OCI-LY7 (cell line): ENCODE measurements around the gene CCDC116. TPM values are rescaled to one million over a fixed set of nuclear protein-coding genes. Genes with fewer than 3 reads are reported as not detected.

Experiments used
- BruUV-seq: library from RNA; stranded (reverse); fragments of 400-500 nt; replicated peaks from 2 replicates; lab custom pipeline; 2021; lab: Mats Ljungman, UMichigan
- CTCF ChIA-PET: fragments of 300-600 bp; sonication (Branson Sonifier 250); formaldehyde crosslinking; loops from one replicate; lab custom pipeline; 2022; ENCODE audit warnings: antibody characterized with exemption; ENCODE audit not compliant: unreplicated experiment; lab: Charles Lee
- POLR2A ChIA-PET: fragments of 300-600 bp; sonication (Branson Sonifier 250); formaldehyde crosslinking; loops from one replicate; lab custom pipeline; 2022; ENCODE audit warnings: antibody characterized with exemption; lab: Charles Lee
- DNase-seq: peaks from one replicate; pipeline ENCODE4 v3.0.0-alpha.2; 2015; ENCODE audit warnings: low spot score
- H2AFZ ChIP-seq: fragments of 200-600 bp; sonication (generic), shearing (Covaris generic); 2 replicates; pipeline ENCODE4 v1.6.1; 2014; ENCODE audit warnings: mild to moderate bottlenecking, antibody characterized with exemption, low read length, moderate library complexity
- H3K27ac ChIP-seq: fragments of 200-600 bp; sonication (generic); 2 replicates; pipeline ENCODE4 v1.5.1; 2014; ENCODE audit warnings: mixed run types, low read depth, mild to moderate bottlenecking, moderate library complexity, low read length, inconsistent platforms; ENCODE audit not compliant: poor library complexity, severe bottlenecking
- H3K36me3 ChIP-seq: fragments of 200-600 bp; sonication (generic); 2 replicates; pipeline ENCODE4 v1.6.1; 2014; ENCODE audit warnings: mild to moderate bottlenecking, antibody characterized with exemption, low read length, moderate library complexity, mixed read lengths; ENCODE audit not compliant: insufficient read depth
- H3K4me1 ChIP-seq: fragments of 200-600 bp; sonication (generic); 2 replicates; pipeline ENCODE4 v1.5.1; 2014; ENCODE audit warnings: mild to moderate bottlenecking, low read length; ENCODE audit not compliant: insufficient read depth, poor library complexity, severe bottlenecking
- H3K4me2 ChIP-seq: fragments of 200-600 bp; sonication (generic); 2 replicates; pipeline ENCODE4 v1.6.1; 2014; ENCODE audit warnings: mild to moderate bottlenecking, low read length
- H3K4me3 ChIP-seq: fragments of 200-600 bp; sonication (generic); 2 replicates; pipeline ENCODE4 v1.5.1; 2014; ENCODE audit warnings: mild to moderate bottlenecking, low read depth, low read length; ENCODE audit not compliant: poor library complexity, severe bottlenecking
- H3K79me2 ChIP-seq: fragments of 200-600 bp; sonication (generic); 2 replicates; pipeline ENCODE4 v1.6.1; 2016; ENCODE audit warnings: low read depth, mild to moderate bottlenecking, low read length, moderate library complexity, mixed read lengths; ENCODE audit not compliant: insufficient read depth
- H3K9me2 ChIP-seq: fragments of 200-600 bp; sonication (generic); 2 replicates; pipeline ENCODE4 v1.6.1; 2016; ENCODE audit warnings: mild to moderate bottlenecking, low read length, mixed read lengths; ENCODE audit not compliant: insufficient read depth
- H3K9me3 ChIP-seq: fragments of 200-600 bp; sonication (generic); 2 replicates; pipeline ENCODE4 v1.6.1; 2014; ENCODE audit warnings: mild to moderate bottlenecking, mixed run types, low read length, mixed read lengths
- H4K20me1 ChIP-seq: fragments of 200-600 bp; sonication (generic); 2 replicates; pipeline ENCODE4 v1.6.1; 2014; ENCODE audit warnings: mild to moderate bottlenecking, antibody characterized with exemption, low read length, moderate library complexity, mixed read lengths; ENCODE audit not compliant: insufficient read depth
- CTCF ChIP-seq: fragments of 200-600 bp; sonication (generic); conservative IDR thresholded peaks from 2 replicates; pipeline ENCODE4 v1.5.1; 2014; ENCODE audit warnings: mild to moderate bottlenecking, antibody characterized with exemption, low read length, moderate library complexity, mixed read lengths
- EZH2phosphoT487 ChIP-seq: fragments of 200-600 bp; sonication (generic); IDR thresholded peaks from 2 replicates; pipeline ENCODE4 v1.6.1; 2018; ENCODE audit warnings: low read depth, borderline replicate concordance, mild to moderate bottlenecking, mixed run types, antibody characterized with exemption, low read length, moderate library complexity, mixed read lengths
- intact Hi-C: fragments of 100-400 bp; cut with micrococcal nuclease; formaldehyde crosslinking; loops from one replicate; pipeline ENCODE4 v1.10.0; 2022; ENCODE audit not compliant: unreplicated experiment
- total RNA-seq, 2 experiments: library from RNA; depleted of rRNA in 1 of 2; stranded (reverse); fragments of >200 nt in 1 of 2; shearing (Covaris generic) in 1 of 2; gene quantifications; 2 replicates each; pipeline ENCODE4 v1.2.3, GENCODE V29; 2014 to 2022

CCDC116 gene
- total RNA-seq, 2 experiments from 2014 or later = 1.5 to 3.1 TPM

GRCh38 chr22:21623648-21623970 lies 9.0 kb upstream of the CCDC116 start:
- 0 out of 2 replicates have a peak, but pooled peaks cover 3% of the 10 kb centered on the region for H4K20me1 ChIP-seq
- H3K36me3 ChIP-seq = peaks cover 85% of the 10 kb centered on the region
- H3K4me3 ChIP-seq = no peak overlapping the region
- no peak for DNase-seq
- TF ChIP-seq CTCF (no peak), EZH2phosphoT487 (no peak)
- H3K4me2 ChIP-seq = no peak overlapping the region
- H3K4me1 ChIP-seq = peaks cover 42% of the 10 kb centered on the region
- peaks cover 68% of the 10 kb centered on the region for H3K79me2 ChIP-seq
- no peak overlapping the region for H3K27ac ChIP-seq
- no peaks in the 10 kb centered on the region for H3K9me3 ChIP-seq
- H2AFZ ChIP-seq = no peak overlapping the region
- CTCF ChIA-PET = no interaction called here
- no peaks in the 10 kb centered on the region for H3K9me2 ChIP-seq
- intact Hi-C loops = no loop called here
- BruUV-seq = no TSS peak
- POLR2A ChIA-PET = no interaction called here

- intact Hi-C loops = no loop called here
Measured at GRCh38 chr22:21624120-21624879, 8.3 kb upstream of the CCDC116 start.

More at GRCh38 chr22:21624120-21624879, 8.3 kb upstream of the CCDC116 start:
- peak; percentile 38 for DNase-seq
- Histone ChIP-seq H3K9me2 (no peaks in the 10 kb centered on the region), H3K27ac (peak overlapping the region; percentile 35), H4K20me1 (0 out of 2 replicates have a peak, but pooled peaks cover 3% of the 10 kb centered on the region), H3K9me3 (no peaks in the 10 kb centered on the region), H3K4me3 (no peak overlapping the region), H3K79me2 (peaks cover 64% of the 10 kb centered on the region), H2AFZ (no peak overlapping the region), H3K4me2 (no peak overlapping the region), H3K36me3 (peaks cover 82% of the 10 kb centered on the region), H3K4me1 (peaks cover 45% of the 10 kb centered on the region)
- TF ChIP-seq EZH2phosphoT487 = no peak
- TF ChIP-seq CTCF = peak; percentile 91
- ChIA-PET POLR2A (no interaction called here), CTCF (no interaction called here)
- no TSS peak for BruUV-seq
